T-helper 2 cell treated with Interferon-gamma antibody and Interleukin-4, amounts not matched to agents 5 μg/mL and 100 μg/mL, for 36 hours (primary cell): ENCODE measurements around the gene BICDL1.
A peak's percentile ranks its signal among the peaks of the same experiment; 100 is the strongest.

Source experiments
- DNase-seq: peaks from one replicate; pipeline ENCODE4 v3.0.0; 2021; ENCODE audit warnings: low spot score
- H3K27ac Mint-ChIP-seq: one replicate; pipeline ENCODE4 v1.8.0; 2021; ENCODE audit warnings: mild to moderate bottlenecking, mixed read lengths
- H3K27me3 Mint-ChIP-seq: one replicate; pipeline ENCODE4 v1.8.0; 2021; ENCODE audit warnings: low read depth, mixed read lengths
- H3K36me3 Mint-ChIP-seq: one replicate; pipeline ENCODE4 v1.8.0; 2021; ENCODE audit warnings: low read depth, mixed read lengths
- H3K4me1 Mint-ChIP-seq: one replicate; pipeline ENCODE4 v1.8.0; 2021; ENCODE audit warnings: low read depth, mixed read lengths
- H3K4me3 Mint-ChIP-seq: one replicate; pipeline ENCODE4 v1.8.0; 2022; ENCODE audit warnings: mild to moderate bottlenecking, moderate library complexity, mixed read lengths
- H3K9me3 Mint-ChIP-seq: one replicate; pipeline ENCODE4 v1.8.0; 2021; ENCODE audit warnings: mixed read lengths

BICDL1 gene

GRCh38 chr12:120051535-120051934 is 62.5 kb downstream of the BICDL1 start:
- no peak for DNase-seq
- peaks cover 6% of the 10 kb centered on the region for H3K36me3 Mint-ChIP-seq
- H3K9me3 Mint-ChIP-seq, result peaks cover 5% of the 10 kb centered on the region
- H3K4me3 Mint-ChIP-seq, result no peak overlapping the region
- no peak overlapping the region for H3K27ac Mint-ChIP-seq
- no peaks in the 10 kb centered on the region for H3K27me3 Mint-ChIP-seq
- peaks cover 20% of the 10 kb centered on the region for H3K4me1 Mint-ChIP-seq

GRCh38 chr12:120054293-120054692 is 65.3 kb downstream of the BICDL1 start:
- Mint-ChIP-seq H3K4me1 (peaks cover 6% of the 10 kb centered on the region), H3K4me3 (no peak overlapping the region), H3K27ac (no peak overlapping the region), H3K36me3 (peaks cover 6% of the 10 kb centered on the region), H3K9me3 (peaks cover 5% of the 10 kb centered on the region), H3K27me3 (no peaks in the 10 kb centered on the region)
- no peak for DNase-seq

- peaks cover 6% of the 10 kb centered on the region for H3K36me3 Mint-ChIP-seq
- peaks cover 3% of the 10 kb centered on the region for H3K4me1 Mint-ChIP-seq
- H3K9me3 Mint-ChIP-seq, result peaks cover 5% of the 10 kb centered on the region
- no peak overlapping the region for H3K4me3 Mint-ChIP-seq
- DNase-seq, result no peak
- no peaks in the 10 kb centered on the region for H3K27me3 Mint-ChIP-seq
- H3K27ac Mint-ChIP-seq, result no peak overlapping the region
Observed at GRCh38 chr12:120055231-120056000, 66.4 kb downstream of the BICDL1 start.

- Mint-ChIP-seq H3K27ac (no peak overlapping the region), H3K27me3 (no peaks in the 10 kb centered on the region), H3K4me3 (no peak overlapping the region), H3K36me3 (peaks cover 5% of the 10 kb centered on the region), H3K4me1 (peaks cover 3% of the 10 kb centered on the region), H3K9me3 (peaks cover 1% of the 10 kb centered on the region)
- no peak for DNase-seq
Observed at GRCh38 chr12:120056739-120057138, 67.7 kb downstream of the BICDL1 start.

GRCh38 chr12:120060196-120060595 is 71.2 kb downstream of the BICDL1 start:
- Mint-ChIP-seq H3K4me1 (no peaks in the 10 kb centered on the region), H3K9me3 (no peaks in the 10 kb centered on the region), H3K4me3 (no peak overlapping the region), H3K27me3 (no peaks in the 10 kb centered on the region), H3K27ac (no peak overlapping the region), H3K36me3 (peaks cover 7% of the 10 kb centered on the region)
- DNase-seq, result no peak

- H3K27ac Mint-ChIP-seq, result no peak overlapping the region
- H3K4me3 Mint-ChIP-seq, result no peak overlapping the region
- peaks cover 7% of the 10 kb centered on the region for H3K36me3 Mint-ChIP-seq
Observed at GRCh38 chr12:120060717-120061116, 71.7 kb downstream of the BICDL1 start.

GRCh38 chr12:120061575-120062214 is 72.7 kb downstream of the BICDL1 start:
- Mint-ChIP-seq H3K4me3 (no peak overlapping the region), H3K9me3 (no peaks in the 10 kb centered on the region), H3K27ac (no peak overlapping the region), H3K36me3 (peaks cover 8% of the 10 kb centered on the region), H3K4me1 (no peaks in the 10 kb centered on the region), H3K27me3 (no peaks in the 10 kb centered on the region)
- no peak for DNase-seq

More at GRCh38 chr12:120060717-120061116, 71.7 kb downstream of the BICDL1 start:
- no peaks in the 10 kb centered on the region for H3K9me3 Mint-ChIP-seq
- no peaks in the 10 kb centered on the region for H3K27me3 Mint-ChIP-seq
- DNase-seq, result no peak
- H3K4me1 Mint-ChIP-seq, result no peaks in the 10 kb centered on the region

GRCh38 chr12:120062976-120063579 is 74.0 kb downstream of the BICDL1 start:
- Mint-ChIP-seq H3K27me3 (no peaks in the 10 kb centered on the region), H3K36me3 (peaks cover 10% of the 10 kb centered on the region), H3K4me1 (no peaks in the 10 kb centered on the region)

GRCh38 chr12:120064054-120064940 is 75.3 kb downstream of the BICDL1 start:
- DNase-seq, result no peak
- no peaks in the 10 kb centered on the region for H3K9me3 Mint-ChIP-seq
- H3K4me3 Mint-ChIP-seq, result no peak overlapping the region

More at GRCh38 chr12:120062976-120063579, 74.0 kb downstream of the BICDL1 start:
- no peak for DNase-seq
- Mint-ChIP-seq H3K4me3 (no peak overlapping the region), H3K27ac (no peak overlapping the region), H3K9me3 (no peaks in the 10 kb centered on the region)

GRCh38 chr12:120065472-120065871 is 76.4 kb downstream of the BICDL1 start:
- Mint-ChIP-seq H3K4me3 (no peak overlapping the region), H3K27ac (no peak overlapping the region), H3K9me3 (no peaks in the 10 kb centered on the region), H3K36me3 (peaks cover 10% of the 10 kb centered on the region), H3K27me3 (no peaks in the 10 kb centered on the region), H3K4me1 (no peaks in the 10 kb centered on the region)
- DNase-seq, result no peak

More at GRCh38 chr12:120064054-120064940, 75.3 kb downstream of the BICDL1 start:
- Mint-ChIP-seq H3K27me3 (no peaks in the 10 kb centered on the region), H3K4me1 (no peaks in the 10 kb centered on the region), H3K36me3 (peaks cover 10% of the 10 kb centered on the region), H3K27ac (no peak overlapping the region)

GRCh38 chr12:120066341-120066740 is 77.3 kb downstream of the BICDL1 start:
- no peak for DNase-seq
- no peaks in the 10 kb centered on the region for H3K4me1 Mint-ChIP-seq
- peaks cover 12% of the 10 kb centered on the region for H3K36me3 Mint-ChIP-seq
- H3K27me3 Mint-ChIP-seq, result no peaks in the 10 kb centered on the region
- peak overlapping the region; percentile 4 for H3K27ac Mint-ChIP-seq
- no peak overlapping the region for H3K4me3 Mint-ChIP-seq
- H3K9me3 Mint-ChIP-seq, result no peaks in the 10 kb centered on the region

- H3K4me1 Mint-ChIP-seq, result no peaks in the 10 kb centered on the region
- H3K36me3 Mint-ChIP-seq, result peaks cover 16% of the 10 kb centered on the region
- no peaks in the 10 kb centered on the region for H3K27me3 Mint-ChIP-seq
- H3K27ac Mint-ChIP-seq, result no peak overlapping the region
- DNase-seq, result no peak
- no peak overlapping the region for H3K4me3 Mint-ChIP-seq
- H3K9me3 Mint-ChIP-seq, result no peaks in the 10 kb centered on the region
Observed at GRCh38 chr12:120067084-120067869, 78.2 kb downstream of the BICDL1 start.

GRCh38 chr12:120067901-120068300 is 78.9 kb downstream of the BICDL1 start:
- Mint-ChIP-seq H3K4me1 (no peaks in the 10 kb centered on the region), H3K36me3 (peaks cover 16% of the 10 kb centered on the region)
- DNase-seq, result no peak

More at GRCh38 chr12:120067901-120068300, 78.9 kb downstream of the BICDL1 start:
- Mint-ChIP-seq H3K9me3 (no peaks in the 10 kb centered on the region), H3K27me3 (no peaks in the 10 kb centered on the region), H3K4me3 (no peak overlapping the region), H3K27ac (no peak overlapping the region)
